Measurements from ENCODE around the gene PEDS1. TPM values are rescaled to one million over a fixed set of nuclear protein-coding genes. Genes with fewer than 3 reads are reported as not detected.
A peak's percentile ranks its signal among the peaks of the same experiment; 100 is the strongest.

Gene PEDS1
- total RNA-seq, 1 donor from 2014 or later, result 9.5 TPM

DNA sequence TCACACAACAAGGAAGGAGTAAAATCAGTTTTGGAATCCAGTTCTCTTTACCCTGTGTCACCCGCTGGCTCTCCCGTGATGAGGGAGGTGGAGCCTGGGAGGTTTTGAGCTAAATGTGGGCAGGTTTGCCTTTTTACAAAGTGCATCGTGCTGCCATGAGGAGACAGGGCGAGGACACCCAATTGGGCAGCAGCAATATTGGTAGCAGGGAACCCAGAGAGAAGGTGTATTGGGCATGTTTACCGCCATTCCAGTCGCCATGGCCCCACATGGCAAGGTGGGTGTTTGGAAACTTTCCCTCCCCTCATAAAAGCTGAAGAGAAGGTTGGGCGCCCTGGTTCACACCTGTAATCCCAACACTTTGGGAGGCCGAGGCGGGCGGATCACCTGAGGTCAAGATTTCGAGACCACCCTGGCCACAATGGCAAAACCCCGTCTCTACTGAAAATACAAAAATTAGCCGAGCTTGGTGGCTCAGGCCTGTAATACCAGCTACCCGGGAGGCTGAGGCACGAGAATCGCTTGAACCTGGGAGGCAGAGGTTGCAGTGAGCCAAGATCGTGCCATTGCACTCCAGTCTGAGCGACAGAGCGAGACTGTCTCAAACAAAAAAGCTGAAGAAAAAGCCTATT, 37.0 kb downstream of the PEDS1 start:
- peak overlapping the region; percentile 28 for H3K9ac ChIP-seq
- H3K36me3 Mint-ChIP-seq, result peaks cover 3% of the 10 kb centered on the region
- peak overlapping the region; percentile 74 for H2AFZ ChIP-seq (replicated peaks)
- peaks cover 39% of the 10 kb centered on the region for H3K79me2 ChIP-seq (ENCODE audit: low read depth)
- peaks cover 11% of the 10 kb centered on the region for H4K20me1 ChIP-seq (ENCODE audit: low read depth)
- no peak overlapping the region for H3K27ac Mint-ChIP-seq
- H3K4me3 ChIP-seq, result peak overlapping the region; percentile 73
- peaks cover 35% of the 10 kb centered on the region for H3K4me1 Mint-ChIP-seq
- no peaks in the 10 kb centered on the region for H3K36me3 ChIP-seq
- H3K27me3 Mint-ChIP-seq (ENCODE audit: insufficient read depth, low read depth), result no peaks in the 10 kb centered on the region
- H3K4me3 Mint-ChIP-seq, result peak overlapping the region; percentile 90
- H3K9me3 ChIP-seq (ENCODE audit: low read depth), result no peaks in the 10 kb centered on the region
- H3K4me1 ChIP-seq, result peaks cover 24% of the 10 kb centered on the region
- TF ChIP-seq EZH2phosphoT487 (IDR thresholded peaks at IDR 0.05) (no peak), EZH2 (IDR thresholded peaks at IDR 0.05) (no peak)
- TF ChIP-seq, protein P1, sequence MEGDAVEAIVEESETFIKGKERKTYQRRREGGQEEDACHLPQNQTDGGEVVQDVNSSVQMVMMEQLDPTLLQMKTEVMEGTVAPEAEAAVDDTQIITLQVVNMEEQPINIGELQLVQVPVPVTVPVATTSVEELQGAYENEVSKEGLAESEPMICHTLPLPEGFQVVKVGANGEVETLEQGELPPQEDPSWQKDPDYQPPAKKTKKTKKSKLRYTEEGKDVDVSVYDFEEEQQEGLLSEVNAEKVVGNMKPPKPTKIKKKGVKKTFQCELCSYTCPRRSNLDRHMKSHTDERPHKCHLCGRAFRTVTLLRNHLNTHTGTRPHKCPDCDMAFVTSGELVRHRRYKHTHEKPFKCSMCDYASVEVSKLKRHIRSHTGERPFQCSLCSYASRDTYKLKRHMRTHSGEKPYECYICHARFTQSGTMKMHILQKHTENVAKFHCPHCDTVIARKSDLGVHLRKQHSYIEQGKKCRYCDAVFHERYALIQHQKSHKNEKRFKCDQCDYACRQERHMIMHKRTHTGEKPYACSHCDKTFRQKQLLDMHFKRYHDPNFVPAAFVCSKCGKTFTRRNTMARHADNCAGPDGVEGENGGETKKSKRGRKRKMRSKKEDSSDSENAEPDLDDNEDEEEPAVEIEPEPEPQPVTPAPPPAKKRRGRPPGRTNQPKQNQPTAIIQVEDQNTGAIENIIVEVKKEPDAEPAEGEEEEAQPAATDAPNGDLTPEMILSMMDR (IDR thresholded peaks at IDR 0.05), result no peak
- no peaks in the 10 kb centered on the region for H3K27me3 ChIP-seq
- DNase-seq (ENCODE audit: low spot score), result no peak
- H3K27ac ChIP-seq, result no peak overlapping the region
- H3K4me2 ChIP-seq, result peak overlapping the region; percentile 82
- H3F3A ChIP-seq (ENCODE audit: low read depth), result peaks cover 33% of the 10 kb centered on the region
- no peaks in the 10 kb centered on the region for H3K9me3 Mint-ChIP-seq

DNA sequence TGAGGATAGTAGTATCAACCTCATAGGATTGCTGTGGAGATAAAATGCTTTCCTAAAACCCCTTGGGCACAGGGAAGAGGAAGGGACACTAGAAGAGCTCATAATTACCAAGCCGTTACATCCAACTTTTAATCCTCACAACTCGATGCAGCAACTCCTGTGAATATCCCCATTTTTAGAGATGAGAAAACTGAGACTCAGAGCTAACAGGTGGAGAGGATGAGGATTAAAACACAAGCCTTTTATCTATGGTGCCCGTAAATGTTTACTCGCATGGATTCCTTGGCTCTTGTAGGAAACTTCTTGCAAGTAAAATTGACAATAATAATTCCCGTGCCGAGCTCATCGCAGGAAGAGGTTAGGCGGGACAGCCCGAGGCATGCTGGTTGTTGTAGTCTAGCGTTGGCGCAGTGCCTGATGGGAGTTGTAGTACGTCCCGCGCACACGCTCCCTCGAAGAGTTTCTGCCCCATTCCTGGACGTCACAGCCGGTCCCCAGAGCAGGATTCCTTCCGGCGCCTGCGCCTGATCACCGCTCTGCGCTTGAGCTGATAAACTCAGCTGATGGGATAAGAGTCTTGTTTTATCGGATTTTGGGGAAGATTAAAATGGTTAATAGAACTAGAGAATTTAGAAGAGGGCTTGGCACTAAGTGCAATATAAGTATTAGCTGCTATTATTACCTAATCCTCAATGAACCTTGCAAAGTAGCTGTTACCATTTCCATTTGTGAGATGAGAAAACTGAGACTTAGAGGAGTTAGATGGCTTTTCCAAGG, 37.7 kb downstream of the PEDS1 start:
- H3K4me2 ChIP-seq, result peak overlapping the region; percentile 82
- peak overlapping the region; percentile 73 for H3K4me3 ChIP-seq
- H3K36me3 ChIP-seq, result no peaks in the 10 kb centered on the region
- Mint-ChIP-seq H3K4me1 (peaks cover 41% of the 10 kb centered on the region), H3K27ac (peak overlapping the region; percentile 82), H3K9me3 (no peaks in the 10 kb centered on the region), H3K36me3 (peaks cover 4% of the 10 kb centered on the region), H3K4me3 (peak overlapping the region; percentile 90), H3K27me3 (ENCODE audit: insufficient read depth, low read depth) (no peaks in the 10 kb centered on the region)
- TF ChIP-seq EZH2 (IDR thresholded peaks at IDR 0.05), result no peak
- no peak for TF ChIP-seq EZH2phosphoT487 (IDR thresholded peaks at IDR 0.05)
- TF ChIP-seq, protein P1 (IDR thresholded peaks at IDR 0.05), result no peak
- peaks cover 27% of the 10 kb centered on the region for H3F3A ChIP-seq (ENCODE audit: low read depth)
- peaks cover 18% of the 10 kb centered on the region for H4K20me1 ChIP-seq (ENCODE audit: low read depth)
- peaks cover 46% of the 10 kb centered on the region for H3K79me2 ChIP-seq (ENCODE audit: low read depth)
- no peak overlapping the region for H3K27ac ChIP-seq
- H3K9ac ChIP-seq, result peak overlapping the region; percentile 44
- no peaks in the 10 kb centered on the region for H3K27me3 ChIP-seq
- peak; percentile 97 for DNase-seq (ENCODE audit: low spot score)
- no peaks in the 10 kb centered on the region for H3K9me3 ChIP-seq (ENCODE audit: low read depth)
- peak overlapping the region; percentile 91 for H2AFZ ChIP-seq (replicated peaks)
- peaks cover 24% of the 10 kb centered on the region for H3K4me1 ChIP-seq

DNA sequence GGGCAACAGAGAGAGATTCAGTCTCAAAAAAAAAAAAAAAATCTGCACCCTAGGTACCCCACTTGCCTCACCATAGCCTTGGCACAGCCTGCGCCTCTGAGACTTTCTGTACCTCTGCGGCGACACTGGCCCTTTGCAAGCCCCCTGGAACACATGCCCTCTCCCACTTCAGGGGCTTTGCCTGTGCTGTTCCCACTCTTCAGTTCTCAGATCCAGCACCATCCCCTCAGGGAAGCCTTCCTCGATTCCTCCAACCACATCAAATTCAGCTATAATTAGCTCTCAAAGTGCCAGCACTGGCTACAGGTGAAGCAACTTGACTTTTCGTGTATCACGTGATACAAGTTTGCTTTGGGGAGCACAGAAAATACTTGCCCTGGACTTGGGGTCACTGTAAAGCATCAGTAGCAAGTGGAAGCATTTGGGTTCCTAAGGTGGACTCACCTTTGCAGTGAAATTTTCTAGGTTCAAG, 38.4 kb downstream of the PEDS1 start:
- Histone ChIP-seq H3K79me2 (ENCODE audit: low read depth) (peaks cover 53% of the 10 kb centered on the region), H2AFZ (replicated peaks) (peak overlapping the region; percentile 91), H3K9ac (peak overlapping the region; percentile 44), H3K9me3 (ENCODE audit: low read depth) (no peaks in the 10 kb centered on the region), H3K4me3 (peak overlapping the region; percentile 73), H3K4me2 (peak overlapping the region; percentile 82), H3F3A (ENCODE audit: low read depth) (peaks cover 27% of the 10 kb centered on the region), H3K36me3 (no peaks in the 10 kb centered on the region), H3K27me3 (no peaks in the 10 kb centered on the region), H3K27ac (no peak overlapping the region), H4K20me1 (ENCODE audit: low read depth) (peaks cover 25% of the 10 kb centered on the region), H3K4me1 (peaks cover 24% of the 10 kb centered on the region)
- H3K36me3 Mint-ChIP-seq, result peaks cover 7% of the 10 kb centered on the region
- TF ChIP-seq EZH2 (IDR thresholded peaks at IDR 0.05), result no peak
- TF ChIP-seq, protein P1 (IDR thresholded peaks at IDR 0.05), result no peak
- H3K4me3 Mint-ChIP-seq, result peak overlapping the region; percentile 90
- DNase-seq (ENCODE audit: low spot score), result no peak
- H3K27me3 Mint-ChIP-seq (ENCODE audit: insufficient read depth, low read depth), result no peaks in the 10 kb centered on the region
- peaks cover 47% of the 10 kb centered on the region for H3K4me1 Mint-ChIP-seq
- no peaks in the 10 kb centered on the region for H3K9me3 Mint-ChIP-seq
- H3K27ac Mint-ChIP-seq, result no peak overlapping the region
